Activated T-cell treated with anti-CD3 and anti-CD28 coated beads, Interleukin-2, amount 50 U/mL, for 72 hours (primary cell): ENCODE results near the gene GAS7. TPM values are rescaled to one million over a fixed set of nuclear protein-coding genes. Genes with fewer than 3 reads are reported as not detected.

Source experiments
- ATAC-seq, 2 donors: fragments of 150-1000 bp; cut with Tn5 transposase; replicated peaks in 1 of 2; 2 replicates each; pipeline ENCODE4 v1.10.0; 2021; ENCODE audit warnings: moderate library complexity in 2 of 2, mild to moderate bottlenecking in 1 of 2
- DNase-seq, 2 donors: peaks; one replicate each; pipeline ENCODE4 v3.0.0; 2021 to 2022; ENCODE audit warnings: mixed read lengths in 1 of 2
- H3K27ac Mint-ChIP-seq: one replicate; pipeline ENCODE4 v1.8.0; 2022; ENCODE audit warnings: mild to moderate bottlenecking, moderate library complexity, mixed read lengths
- H3K27me3 Mint-ChIP-seq: one replicate; pipeline ENCODE4 v1.8.0; 2022; ENCODE audit warnings: low read depth, mixed read lengths
- H3K36me3 Mint-ChIP-seq, 2 donors: one replicate each; pipeline ENCODE4 v1.8.0; 2022; ENCODE audit warnings: mixed read lengths in 2 of 2, mild to moderate bottlenecking in 1 of 2; ENCODE audit not compliant: insufficient read depth in 2 of 2
- H3K4me1 Mint-ChIP-seq: one replicate; pipeline ENCODE4 v1.8.0; 2022; ENCODE audit warnings: low read depth, mixed read lengths
- H3K4me3 Mint-ChIP-seq, 2 donors: one replicate each; pipeline ENCODE4 v1.8.0; 2022; ENCODE audit warnings: mild to moderate bottlenecking in 2 of 2, mixed read lengths in 2 of 2, moderate library complexity in 2 of 2
- H3K9me3 Mint-ChIP-seq, 2 donors: one replicate each; pipeline ENCODE4 v1.8.0; 2022; ENCODE audit warnings: mixed read lengths in 2 of 2
- total RNA-seq, 2 donors: library from RNA; stranded (reverse); gene quantifications; one replicate each; pipeline ENCODE4 v1.2.3, GENCODE V29; 2022

Gene GAS7
- total RNA-seq, 2 donors from 2014 or later: 0.72 to 1.3 TPM

- Mint-ChIP-seq H3K4me1 (no peaks in the 10 kb centered on the region), H3K27ac (no peak overlapping the region), H3K4me3 (no peak overlapping the region), H3K9me3 (no peaks in the 10 kb centered on the region), H3K36me3 (no peaks in the 10 kb centered on the region), H3K27me3 (no peaks in the 10 kb centered on the region)
- ATAC-seq (no peak), DNase-seq (no peak)
These were observed 241.2 kb downstream of the GAS7 start for GRCh38 chr17:9957244-9957643.

DNA sequence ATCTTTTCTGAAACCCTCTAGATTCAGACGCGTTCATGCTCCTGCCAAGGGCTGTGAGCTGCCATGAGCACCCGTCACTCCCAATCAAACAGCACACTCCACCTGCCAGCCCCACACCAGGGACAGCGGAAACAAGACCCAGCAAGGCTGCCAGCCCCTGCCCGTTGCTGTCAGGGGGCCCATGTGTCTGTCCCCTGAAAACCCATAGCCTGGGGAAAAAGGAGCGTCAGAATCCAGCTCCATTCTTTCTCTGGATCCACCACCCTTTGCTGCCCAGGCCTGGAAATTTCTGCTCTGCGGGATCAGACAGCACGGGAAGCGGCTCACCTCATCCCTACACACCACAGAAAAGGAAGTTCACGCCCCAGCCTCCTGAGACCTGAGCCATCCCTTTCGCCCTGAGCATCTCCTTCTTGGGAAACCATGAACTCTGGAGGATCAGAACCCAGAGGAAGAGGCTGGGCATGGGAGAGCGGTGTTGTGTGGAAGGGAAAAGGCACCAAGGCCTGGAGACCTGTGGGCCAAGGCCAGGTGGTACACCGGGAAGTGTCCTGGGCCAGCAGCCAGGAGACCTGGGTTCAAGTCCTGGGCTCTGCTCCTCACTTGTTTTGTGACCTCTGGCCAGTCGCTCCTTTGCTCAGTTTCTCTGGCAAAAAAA, 241.8 kb downstream of the GAS7 start:
- no peaks in the 10 kb centered on the region for H3K4me1 Mint-ChIP-seq
- H3K9me3 Mint-ChIP-seq: no peaks in the 10 kb centered on the region
- DNase-seq: no peak
- H3K36me3 Mint-ChIP-seq: no peaks in the 10 kb centered on the region
- no peak overlapping the region for H3K4me3 Mint-ChIP-seq
- H3K27ac Mint-ChIP-seq: no peak overlapping the region
- no peak for ATAC-seq
- no peaks in the 10 kb centered on the region for H3K27me3 Mint-ChIP-seq

GRCh38 chr17:9953492-9953891, 244.9 kb downstream of the GAS7 start:
- Mint-ChIP-seq H3K36me3 (no peaks in the 10 kb centered on the region), H3K4me1 (no peaks in the 10 kb centered on the region), H3K27ac (no peak overlapping the region), H3K9me3 (no peaks in the 10 kb centered on the region), H3K27me3 (no peaks in the 10 kb centered on the region), H3K4me3 (no peak overlapping the region)
- no peak for DNase-seq
- no peak for ATAC-seq

DNA sequence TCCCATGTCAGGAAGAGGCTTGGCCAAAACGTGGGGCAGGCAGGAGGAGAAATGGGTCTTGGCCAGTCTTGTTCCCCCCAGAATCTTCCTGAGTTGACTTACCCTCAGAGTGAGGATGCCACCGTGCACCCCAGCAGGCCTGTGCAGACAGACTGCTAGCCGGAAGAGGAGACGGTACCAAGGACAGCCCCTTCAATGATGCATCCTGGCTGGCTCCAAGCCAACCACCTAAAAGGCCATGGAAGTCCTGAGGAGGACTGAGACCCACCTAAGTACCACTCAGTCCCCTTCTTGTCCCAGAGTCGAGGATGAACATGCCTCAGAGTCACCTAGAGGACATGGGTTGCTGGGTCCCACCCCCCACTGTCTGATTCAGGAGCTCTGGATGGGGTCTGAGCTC, 246.6 kb downstream of the GAS7 start:
- H3K4me3 Mint-ChIP-seq: no peak overlapping the region
- H3K27ac Mint-ChIP-seq: no peak overlapping the region
- no peaks in the 10 kb centered on the region for H3K27me3 Mint-ChIP-seq
- no peak for ATAC-seq
- H3K4me1 Mint-ChIP-seq: no peaks in the 10 kb centered on the region
- no peaks in the 10 kb centered on the region for H3K36me3 Mint-ChIP-seq
- DNase-seq: no peak
- no peaks in the 10 kb centered on the region for H3K9me3 Mint-ChIP-seq

- ATAC-seq (no peak), DNase-seq (no peak)
- Mint-ChIP-seq H3K27ac (no peak overlapping the region), H3K4me1 (no peaks in the 10 kb centered on the region), H3K27me3 (no peaks in the 10 kb centered on the region), H3K9me3 (no peaks in the 10 kb centered on the region), H3K4me3 (no peak overlapping the region), H3K36me3 (no peaks in the 10 kb centered on the region)
These were observed 249.5 kb downstream of the GAS7 start for GRCh38 chr17:9948928-9949327.

- Mint-ChIP-seq H3K36me3 (no peaks in the 10 kb centered on the region), H3K4me1 (no peaks in the 10 kb centered on the region), H3K27me3 (no peaks in the 10 kb centered on the region), H3K9me3 (no peaks in the 10 kb centered on the region), H3K27ac (no peak overlapping the region), H3K4me3 (no peak overlapping the region)
- ATAC-seq (no peak), DNase-seq (no peak)
These were observed 253.7 kb downstream of the GAS7 start for GRCh38 chr17:9944704-9945103.

GRCh38 chr17:9943343-9943742, 255.1 kb downstream of the GAS7 start:
- ATAC-seq (no peak), DNase-seq (no peak)
- H3K4me3 Mint-ChIP-seq: no peak overlapping the region
- no peaks in the 10 kb centered on the region for H3K9me3 Mint-ChIP-seq
- no peak overlapping the region for H3K27ac Mint-ChIP-seq
- no peaks in the 10 kb centered on the region for H3K36me3 Mint-ChIP-seq
- no peaks in the 10 kb centered on the region for H3K27me3 Mint-ChIP-seq
- no peaks in the 10 kb centered on the region for H3K4me1 Mint-ChIP-seq

- no peak overlapping the region for H3K27ac Mint-ChIP-seq
- no peaks in the 10 kb centered on the region for H3K36me3 Mint-ChIP-seq
- H3K27me3 Mint-ChIP-seq: no peaks in the 10 kb centered on the region
- no peak overlapping the region for H3K4me3 Mint-ChIP-seq
- DNase-seq (no peak), ATAC-seq (no peak)
- H3K4me1 Mint-ChIP-seq: no peaks in the 10 kb centered on the region
- H3K9me3 Mint-ChIP-seq: no peaks in the 10 kb centered on the region
These were observed 255.5 kb downstream of the GAS7 start for GRCh38 chr17:9942885-9943284.

- no peak for DNase-seq
- Mint-ChIP-seq H3K27ac (no peak overlapping the region), H3K9me3 (no peaks in the 10 kb centered on the region), H3K36me3 (no peaks in the 10 kb centered on the region), H3K27me3 (no peaks in the 10 kb centered on the region), H3K4me3 (no peak overlapping the region), H3K4me1 (no peaks in the 10 kb centered on the region)
- no peak for ATAC-seq
These were observed 257.1 kb downstream of the GAS7 start for GRCh38 chr17:9941305-9941704.

DNA sequence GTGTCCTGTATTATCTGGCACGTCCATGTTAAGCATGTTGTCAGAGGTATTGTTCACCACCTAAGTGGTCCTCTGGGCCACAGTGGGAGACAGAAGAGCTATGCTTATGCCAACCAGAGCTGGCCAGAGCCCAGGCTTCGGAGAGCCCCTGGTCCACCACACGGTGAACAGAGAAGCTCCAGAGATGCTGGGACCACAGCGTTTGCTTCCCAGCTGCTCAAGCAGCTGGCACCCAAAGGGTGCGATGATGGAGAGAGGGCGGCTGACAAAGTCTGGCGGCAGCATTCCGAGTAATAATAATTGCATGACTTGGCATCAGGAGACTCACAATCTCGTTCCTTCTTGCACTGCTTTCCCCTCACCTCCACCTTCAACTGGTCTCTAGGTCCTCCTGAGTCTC, 257.6 kb downstream of the GAS7 start:
- Mint-ChIP-seq H3K27me3 (no peaks in the 10 kb centered on the region), H3K36me3 (no peaks in the 10 kb centered on the region), H3K27ac (no peak overlapping the region), H3K4me1 (no peaks in the 10 kb centered on the region), H3K4me3 (no peak overlapping the region), H3K9me3 (no peaks in the 10 kb centered on the region)
- ATAC-seq: no peak
- no peak for DNase-seq

GRCh38 chr17:9938764-9939163, 259.6 kb downstream of the GAS7 start:
- H3K4me3 Mint-ChIP-seq: no peak overlapping the region
- no peaks in the 10 kb centered on the region for H3K27me3 Mint-ChIP-seq
- H3K36me3 Mint-ChIP-seq: no peaks in the 10 kb centered on the region
- ATAC-seq (no peak), DNase-seq (no peak)
- no peaks in the 10 kb centered on the region for H3K4me1 Mint-ChIP-seq
- H3K9me3 Mint-ChIP-seq: no peaks in the 10 kb centered on the region
- H3K27ac Mint-ChIP-seq: no peak overlapping the region

DNA sequence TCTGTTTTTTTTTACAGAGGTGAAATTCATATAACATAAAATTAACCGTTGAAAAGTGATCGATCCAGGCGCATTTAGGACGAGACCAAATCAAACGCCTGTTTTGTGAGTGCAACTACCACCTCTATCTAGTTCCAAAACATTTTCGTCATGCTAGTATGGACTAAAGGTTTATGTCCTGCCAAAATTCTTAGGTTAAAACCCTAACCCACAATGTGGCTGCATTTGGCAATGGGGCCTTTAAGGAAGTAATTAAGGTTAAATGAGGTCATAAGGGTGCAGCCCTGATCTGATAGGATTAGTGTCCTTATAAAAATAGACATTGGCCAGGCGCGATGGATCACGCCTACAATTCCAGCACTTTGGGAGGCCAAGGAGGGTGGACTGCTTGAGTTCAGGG, 260.5 kb downstream of the GAS7 start:
- DNase-seq: no peak
- Mint-ChIP-seq H3K27ac (no peak overlapping the region), H3K4me3 (no peak overlapping the region), H3K27me3 (no peaks in the 10 kb centered on the region), H3K4me1 (no peaks in the 10 kb centered on the region), H3K9me3 (no peaks in the 10 kb centered on the region), H3K36me3 (no peaks in the 10 kb centered on the region)
- no peak for ATAC-seq

- H3K27ac Mint-ChIP-seq: no peak overlapping the region
- H3K4me3 Mint-ChIP-seq: no peak overlapping the region
- no peaks in the 10 kb centered on the region for H3K4me1 Mint-ChIP-seq
- ATAC-seq: no peak
- H3K27me3 Mint-ChIP-seq: no peaks in the 10 kb centered on the region
- DNase-seq: no peak
- H3K9me3 Mint-ChIP-seq: no peaks in the 10 kb centered on the region
- H3K36me3 Mint-ChIP-seq: no peaks in the 10 kb centered on the region
These were observed 261.1 kb downstream of the GAS7 start for GRCh38 chr17:9937241-9937761.

GRCh38 chr17:9936095-9936494, 262.3 kb downstream of the GAS7 start:
- Mint-ChIP-seq H3K27ac (no peak overlapping the region), H3K4me3 (no peak overlapping the region), H3K4me1 (no peaks in the 10 kb centered on the region), H3K9me3 (no peaks in the 10 kb centered on the region), H3K36me3 (no peaks in the 10 kb centered on the region), H3K27me3 (no peaks in the 10 kb centered on the region)
- ATAC-seq (no peak), DNase-seq (no peak)
